GM12873 (cell line): ENCODE measurements around the gene OR51G1.
A peak's percentile ranks its signal among the peaks of the same experiment; 100 is the strongest.

ENCODE experiments used
- CTCF ChIP-seq: IDR thresholded peaks from 2 replicates; pipeline ENCODE4 v1.5.1; 2012; ENCODE audit warnings: low read depth, mild to moderate bottlenecking, moderate library complexity, low read length, control low read depth; ENCODE audit not compliant: insufficient read depth; ENCODE audit errors: missing control alignments

Gene OR51G1

GRCh38 chr11:4926608-4927007, 2.5 kb upstream of the OR51G1 start:
- TF ChIP-seq CTCF = no peak

- no peak for TF ChIP-seq CTCF
Measured at GRCh38 chr11:4922304-4922703, 1.8 kb downstream of the OR51G1 start.

- no peak for TF ChIP-seq CTCF
Measured at GRCh38 chr11:4921796-4922195, 2.3 kb downstream of the OR51G1 start.

- no peak for TF ChIP-seq CTCF
Measured at GRCh38 chr11:4919250-4919649, 4.9 kb downstream of the OR51G1 start, which contains the start of gene OR51G2. Gene OR51G2, minus strand, starts transcription at chr11:4919350. Its CDS starts 3,687 bp downstream, at chr11:4915663.

GRCh38 chr11:4916581-4916980, 7.6 kb downstream of the OR51G1 start:
- TF ChIP-seq CTCF = no peak

GRCh38 chr11:4903484-4903883, 20.7 kb downstream of the OR51G1 start, which contains the start of gene OR51A7:
Gene OR51A7, plus strand, starts transcription at chr11:4903783. Its CDS starts 3,587 bp downstream, at chr11:4907370.
- TF ChIP-seq CTCF = no peak

GRCh38 chr11:4891996-4892640, 32.0 kb downstream of the OR51G1 start:
- TF ChIP-seq CTCF = peak; percentile 12
